GM12878 (cell line): ENCODE results near the gene LY9. TPM values are rescaled to one million over a fixed set of nuclear protein-coding genes. Genes with fewer than 3 reads are reported as not detected.

ENCODE experiments used
- BACH1 ChIP-seq: fragments of 450-650 bp; IDR thresholded peaks from 2 replicates; pipeline ENCODE4 v1.6.1; 2017; ENCODE audit warnings: mild to moderate bottlenecking, borderline replicate concordance
- BRCA1 ChIP-seq: IDR thresholded peaks from 2 replicates; pipeline ENCODE4 v1.6.1; 2011; ENCODE audit warnings: low read depth, low read length, improper control_type of control experiment
- CEBPB ChIP-seq, 2 experiments: fragments of 150-350 bp in 1 of 2; IDR thresholded peaks; 2 replicates each; pipeline ENCODE4 v1.6.1; 2012 to 2014; ENCODE audit warnings: low read depth in 2 of 2, low read length in 2 of 2, borderline replicate concordance in 1 of 2, inconsistent platforms in 1 of 2
- CUX1 ChIP-seq: IDR thresholded peaks from 2 replicates; pipeline ENCODE4 v1.6.1; 2012; ENCODE audit warnings: improper control_type of control experiment, low read depth, low read length; ENCODE audit not compliant: insufficient replicate concordance
- FOXK2 ChIP-seq: fragments of 450-650 bp; IDR thresholded peaks from 2 replicates; pipeline ENCODE4 v1.6.1; 2017; ENCODE audit warnings: mild to moderate bottlenecking, moderate library complexity
- MLLT1 ChIP-seq: fragments of 450-650 bp; IDR thresholded peaks from 2 replicates; pipeline ENCODE4 v1.6.1; 2016; ENCODE audit warnings: mild to moderate bottlenecking
- MYC ChIP-seq: IDR thresholded peaks from 2 replicates; pipeline ENCODE4 v1.6.1; 2011; ENCODE audit warnings: mild to moderate bottlenecking, low read length, moderate library complexity, inconsistent platforms; ENCODE audit not compliant: insufficient read depth, insufficient replicate concordance, insufficient read length, severe bottlenecking
- NBN ChIP-seq: fragments of 450-650 bp; IDR thresholded peaks from 2 replicates; pipeline ENCODE4 v1.6.1; 2016
- NKRF ChIP-seq: fragments of 450-650 bp; conservative IDR thresholded peaks from 2 replicates; pipeline ENCODE4 v1.6.1; 2017; ENCODE audit warnings: mild to moderate bottlenecking, moderate library complexity
- RFX5 ChIP-seq: IDR thresholded peaks from 2 replicates; pipeline ENCODE4 v1.6.1; 2011; ENCODE audit warnings: low read depth, low read length, improper control_type of control experiment
- TCF12 ChIP-seq: IDR thresholded peaks from 2 replicates; pipeline ENCODE4 v1.6.1; 2011; ENCODE audit warnings: low read depth, mild to moderate bottlenecking, low read length
- ZBTB11 ChIP-seq: fragments of 450-650 bp; formaldehyde crosslinking; IDR thresholded peaks from 2 replicates; pipeline ENCODE4 v1.5.0; 2022; ENCODE audit warnings: mild to moderate bottlenecking, missing genetic modification characterization
- ZNF207 ChIP-seq: fragments of 450-650 bp; IDR thresholded peaks from 2 replicates; pipeline ENCODE4 v1.6.1; 2014; ENCODE audit warnings: antibody characterized with exemption, mild to moderate bottlenecking, borderline replicate concordance
- ZNF24 ChIP-seq: fragments of 450-650 bp; IDR thresholded peaks from 2 replicates; pipeline ENCODE4 v1.6.1; 2017; ENCODE audit warnings: antibody characterized with exemption, mild to moderate bottlenecking
- polyA plus RNA-seq, 11 experiments: library from polyadenylated mRNA; depleted of rRNA in 4 of 11; unstranded in 6 of 11; stranded (reverse) in 5 of 11; fragments of >200 nt; fragmentation: Nextera tagmentation in 4 of 11; fragmentation: Illumina TruSeq in 1 of 11; extraction: Ambion mirVana in 4 of 11; extraction: Trizol in 1 of 11; gene quantifications; 1 replicate in 1 of 11; 2 replicates in 10 of 11; pipeline versions ENCODE4 v1.2.1 to v1.2.3, GENCODE V29; 2011 to 2016; ENCODE audit warnings: inconsistent platforms in 2 of 11, missing spikeins in 2 of 11, low read depth in 1 of 11
- total RNA-seq, 4 experiments: library from RNA; depleted of rRNA in 3 of 4; stranded (reverse); fragments of >200 nt in 3 of 4; fragmentation: Illumina TruSeq in 1 of 4; extraction: Trizol in 1 of 4; gene quantifications; 2 replicates each; pipeline versions ENCODE4 v1.2.1 to v1.2.3, GENCODE V29; 2013 to 2021

The LY9 gene
- total and polyA plus RNA-seq, 10 of the 15 experiments (the other 5 are each of a cell fraction or from before 2014, with no cell fraction given): 2.7 to 12.5 (median 9.0) TPM

- no peak for TF ChIP-seq RFX5
- no peak; the same call in 1 of the 2 replicates for TF ChIP-seq FOXK2
- no peak for TF ChIP-seq NKRF
- peak; percentile 98 for TF ChIP-seq ZNF24
- no peak for TF ChIP-seq MYC
- TF ChIP-seq CEBPB (IDR thresholded peaks at IDR 0.05; ENCODE audit: borderline replicate concordance in 1 of 2, low read depth in 2 of 2, low read length in 2 of 2): 0 out of 4 replicates have a peak, but pooled peaks of 1 of the 2 experiments have one; percentile 29
- TF ChIP-seq ZBTB11 (CRISPR knock-in tag): no peak
- 0 out of 2 replicates have a peak, but pooled peaks have one; percentile 43 for TF ChIP-seq MLLT1
- TF ChIP-seq TCF12: 0 out of 2 replicates have a peak, but pooled peaks have one; percentile 1
- no peak for TF ChIP-seq CUX1
- TF ChIP-seq NBN: no peak
- no peak for TF ChIP-seq BRCA1
- peak; percentile 73; the same call in 1 of the 2 replicates for TF ChIP-seq BACH1
- TF ChIP-seq ZNF207: no peak
Observed at GRCh38 chr1:160755911-160756848, 39.8 kb upstream of the LY9 start (continued).
